ELR (cell line): ENCODE results near the gene NDUFB7.
"Not testable (repeated sequence)": the region's sequence is repeated elsewhere in the genome, so short reads cannot be mapped to it uniquely, and the experiment has no call there.

Experiments used
- DNase-seq: peaks from one replicate; pipeline ENCODE4 v3.0.0-alpha.2; 2015; ENCODE audit warnings: low read depth

The NDUFB7 gene

DNA sequence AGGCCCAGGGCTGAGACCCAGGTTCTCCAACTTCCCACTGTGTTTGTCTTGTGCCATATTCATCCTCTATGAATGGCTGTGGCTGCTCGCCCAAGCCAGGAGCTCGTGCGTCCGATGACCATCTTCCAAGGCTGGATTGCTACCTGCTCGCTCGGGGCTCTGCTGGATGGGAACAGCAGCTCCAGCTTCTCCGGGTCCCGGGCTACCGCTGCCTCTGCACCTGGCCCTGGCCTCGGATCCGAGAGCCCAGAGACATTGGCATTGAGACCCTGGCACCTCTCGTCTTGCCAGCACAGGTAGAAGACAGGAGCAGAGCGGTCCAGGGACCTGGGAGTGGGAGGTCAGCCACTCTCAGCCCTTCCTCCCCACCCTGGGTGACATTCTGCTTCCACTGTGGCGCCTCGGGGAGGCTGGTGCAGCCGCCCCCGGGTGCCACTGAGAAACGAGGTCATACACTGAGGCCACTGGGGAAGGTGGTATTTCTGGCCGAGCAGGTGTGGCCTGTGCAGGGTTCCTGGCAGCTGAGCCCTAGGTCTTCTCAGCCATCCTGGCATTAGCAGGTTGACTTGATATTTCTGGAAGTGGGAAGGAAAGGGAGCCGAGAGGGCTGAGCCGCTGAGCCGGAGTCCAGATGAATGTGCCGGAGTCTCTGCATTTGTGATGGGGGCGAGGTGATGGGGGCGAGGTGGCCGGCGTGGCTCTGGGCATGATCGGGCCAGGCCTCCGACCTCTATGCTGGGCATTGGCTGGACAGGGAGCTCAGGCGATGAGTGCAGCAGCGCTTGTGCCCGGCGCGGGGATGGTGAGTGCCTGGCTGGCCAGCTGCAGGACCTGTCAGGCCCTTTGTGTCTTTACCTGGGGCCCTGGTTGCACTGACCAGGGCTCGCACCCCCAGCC, 18.6 kb downstream of the NDUFB7 start:
- no peak for DNase-seq

DNA sequence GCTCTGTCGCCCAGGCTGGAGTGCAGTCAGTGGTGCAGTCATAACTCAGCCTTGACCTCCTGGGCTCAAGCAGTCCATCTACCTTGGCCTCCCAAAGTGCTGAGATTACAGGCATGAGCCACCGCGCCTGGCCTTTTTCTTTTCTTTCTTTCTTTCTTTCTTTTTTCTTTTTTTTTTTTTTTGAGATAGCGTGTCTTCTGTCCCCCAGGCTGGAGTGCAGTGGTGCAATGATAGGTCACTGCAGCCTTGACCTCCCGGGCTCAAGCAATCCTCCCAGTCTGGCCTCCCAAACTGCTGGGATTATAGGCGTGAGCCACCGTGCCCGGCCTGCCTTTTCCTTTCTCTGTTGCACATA, 19.9 kb downstream of the NDUFB7 start:
- DNase-seq = not testable (repeated sequence)

DNA sequence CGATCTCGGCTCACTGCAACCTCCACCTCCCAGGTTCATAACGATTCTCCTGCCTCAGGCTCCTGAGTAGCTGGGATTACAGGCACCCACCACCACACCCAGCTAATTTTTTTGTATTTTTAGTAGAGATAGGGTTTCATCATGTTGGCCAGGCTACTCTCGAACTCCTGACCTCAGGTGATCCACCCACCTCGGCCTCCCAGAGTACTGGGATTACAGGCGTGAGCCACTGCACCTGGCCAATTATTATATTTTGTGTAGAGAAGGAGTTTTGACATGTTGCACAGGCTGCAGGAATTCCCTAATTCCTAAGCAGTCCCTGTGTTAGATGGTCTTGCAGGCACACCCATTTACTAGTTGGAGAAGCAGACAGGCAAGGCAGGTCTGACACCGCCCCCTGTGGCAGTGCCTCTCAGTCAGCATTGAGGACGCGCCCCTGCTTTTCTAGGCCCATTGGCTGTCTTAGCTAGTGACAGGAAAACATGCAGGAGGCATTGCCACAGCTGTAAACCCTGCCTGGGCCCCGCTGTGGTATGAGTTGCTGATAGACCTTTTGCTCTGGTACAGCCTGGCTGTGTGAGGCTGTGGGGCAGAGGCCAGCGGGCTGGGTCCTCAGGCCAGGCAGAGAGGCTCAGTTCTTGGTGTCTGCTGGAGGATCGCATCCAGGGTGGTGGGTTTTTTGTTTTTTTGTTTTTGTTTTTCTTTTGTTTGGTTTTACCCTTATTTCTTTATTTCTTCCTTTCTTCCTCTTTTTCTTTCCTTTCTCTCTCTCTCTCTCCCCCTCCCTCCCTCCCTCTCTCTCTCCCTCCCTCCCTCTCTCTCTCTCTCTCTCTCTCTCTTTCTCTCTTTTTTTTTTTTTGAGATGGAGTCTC, 20.5 kb downstream of the NDUFB7 start:
- DNase-seq = peak; percentile 43

GRCh38 chr19:14550201-14550754, 21.6 kb downstream of the NDUFB7 start:
- no peak for DNase-seq

DNA sequence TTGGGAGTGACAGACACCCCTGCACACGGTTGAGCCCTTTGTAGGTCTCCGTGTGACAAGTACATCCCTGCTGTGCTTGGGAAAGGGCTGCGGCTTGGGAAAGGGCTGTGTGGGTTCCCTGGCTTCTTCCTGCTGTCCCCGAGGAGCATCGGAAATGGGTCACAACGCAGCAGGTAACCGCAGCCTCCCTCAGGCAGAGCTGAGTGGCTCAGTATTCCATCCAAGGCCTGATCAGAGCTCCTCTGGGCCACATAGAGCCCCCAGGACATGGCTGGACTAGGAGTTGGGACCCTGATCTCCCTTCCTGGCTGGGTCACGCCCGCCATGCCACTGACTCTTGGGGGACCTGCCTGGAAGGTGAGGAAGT, 26.2 kb downstream of the NDUFB7 start:
- DNase-seq = no peak

GRCh38 chr19:14544977-14545715, 26.7 kb downstream of the NDUFB7 start:
- DNase-seq = no peak

DNA sequence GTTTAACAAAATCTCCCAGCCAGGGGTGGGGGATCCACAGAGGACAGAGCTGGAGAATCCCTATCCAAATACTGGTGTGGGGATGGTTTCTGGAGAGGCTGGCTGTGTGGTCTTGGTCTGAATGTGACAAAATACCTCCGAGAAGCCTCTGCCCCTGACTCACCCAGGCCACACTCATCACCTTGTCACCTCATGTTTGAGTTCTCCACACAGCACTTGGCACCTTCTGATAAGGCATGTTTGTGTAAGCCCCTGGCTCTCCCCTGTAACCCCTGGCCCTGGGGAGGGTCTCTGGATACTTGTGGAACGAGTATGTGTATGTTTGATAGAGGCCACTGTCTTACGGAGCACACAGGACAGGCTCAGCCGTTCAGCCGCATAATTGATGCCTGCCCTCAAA, 27.8 kb downstream of the NDUFB7 start:
- DNase-seq = no peak

- peak; percentile 43 for DNase-seq
These were observed 29.0 kb downstream of the NDUFB7 start for GRCh38 chr19:14542711-14543328.

- DNase-seq = not testable (repeated sequence)
These were observed 29.9 kb downstream of the NDUFB7 start for GRCh38 chr19:14541979-14542378.

DNA sequence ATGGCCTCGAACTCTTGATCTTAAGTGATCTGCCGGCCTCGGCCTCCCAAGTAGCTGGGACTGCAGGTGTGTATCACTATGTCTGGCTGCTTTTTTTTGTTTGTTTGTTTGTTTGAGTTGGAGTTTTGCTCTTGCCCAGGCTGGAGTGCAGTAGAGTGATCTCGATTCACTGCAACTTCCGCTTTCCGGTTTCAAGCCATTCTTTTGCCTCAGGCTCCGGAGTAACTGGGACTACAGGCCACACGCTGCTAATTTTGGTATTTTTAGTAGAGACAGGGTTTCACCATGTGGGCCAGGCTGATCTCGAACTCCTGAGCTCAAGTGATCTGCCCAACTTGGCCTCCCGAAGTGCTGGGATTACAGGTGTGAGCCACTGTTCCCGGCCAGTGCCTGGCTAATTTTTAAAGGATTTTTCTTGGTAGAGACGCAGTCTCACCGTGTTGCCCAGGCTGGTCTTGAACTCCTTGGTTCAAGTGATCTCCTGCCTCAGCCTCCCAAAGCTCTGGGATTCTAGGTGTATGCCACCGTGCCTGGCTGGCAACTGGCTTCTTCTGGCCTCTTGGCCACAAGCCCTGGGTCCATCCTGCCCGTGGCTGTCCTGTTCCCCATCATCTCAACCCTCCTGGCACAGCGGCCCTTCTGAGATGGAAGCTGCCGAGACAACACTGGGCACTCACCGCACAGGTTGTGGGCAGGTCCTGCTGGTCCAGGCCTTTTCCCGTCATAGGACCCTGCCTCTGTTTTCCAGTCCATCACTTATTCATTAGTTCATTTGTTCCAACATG, 30.9 kb downstream of the NDUFB7 start:
- DNase-seq = no peak

DNA sequence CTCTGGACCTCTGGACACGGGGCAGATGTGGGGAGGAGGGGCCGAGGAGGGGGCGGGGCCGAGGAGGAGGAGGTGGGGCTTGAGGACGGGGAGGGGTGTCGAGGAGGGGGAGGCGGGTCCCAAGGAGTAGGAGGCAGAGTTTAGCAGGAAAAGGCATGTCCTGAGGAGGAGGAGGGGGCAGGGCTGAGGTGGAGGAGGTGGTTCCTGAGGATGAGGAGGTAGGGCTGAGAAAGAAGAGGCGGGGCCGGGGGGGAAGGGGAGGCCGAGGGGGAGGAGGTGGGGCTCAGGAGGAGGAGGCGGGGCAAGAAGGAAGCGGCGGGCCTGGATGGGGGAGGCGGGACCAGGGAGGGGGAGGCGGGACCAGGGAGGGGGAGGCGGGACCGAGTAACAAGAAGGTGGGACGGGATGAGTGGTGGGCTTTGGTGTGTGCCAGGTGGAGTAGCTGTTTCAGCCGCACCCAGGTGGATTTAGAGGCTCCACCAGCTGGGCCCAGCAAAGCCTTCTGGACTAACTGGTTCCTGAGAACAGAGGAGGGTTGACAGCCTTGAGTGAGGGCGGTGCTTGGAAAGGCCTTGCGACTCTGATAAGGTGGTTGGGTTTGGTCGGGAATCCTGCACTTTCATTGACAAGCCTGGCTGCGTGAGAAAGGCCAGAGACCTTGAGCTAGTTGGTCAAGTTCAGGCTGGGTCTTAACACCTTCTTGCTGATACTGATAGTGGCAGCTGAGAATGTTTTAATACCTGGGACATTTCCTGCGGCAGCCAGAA, 34.8 kb downstream of the NDUFB7 start:
- peak; percentile 55 for DNase-seq

DNA sequence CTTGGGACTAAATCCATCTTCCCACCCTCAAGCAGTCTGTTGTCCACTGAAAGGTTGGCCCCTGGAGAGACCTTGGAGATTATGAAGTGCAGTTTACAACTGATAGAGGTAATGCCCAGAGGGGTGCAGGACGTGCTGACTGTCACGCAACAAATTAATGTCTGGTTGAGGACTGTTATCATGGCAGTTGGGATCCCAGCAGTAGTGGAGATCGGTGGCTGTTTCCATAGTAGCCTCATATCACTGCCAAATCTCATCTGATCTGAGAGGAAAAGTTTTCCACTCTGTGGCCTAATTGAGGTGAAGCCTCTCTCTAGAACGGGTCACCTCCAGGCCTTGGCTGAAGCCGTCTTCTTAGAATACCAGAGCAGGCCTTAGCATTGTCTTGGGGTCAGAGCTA, 38.4 kb downstream of the NDUFB7 start:
- no peak for DNase-seq

DNA sequence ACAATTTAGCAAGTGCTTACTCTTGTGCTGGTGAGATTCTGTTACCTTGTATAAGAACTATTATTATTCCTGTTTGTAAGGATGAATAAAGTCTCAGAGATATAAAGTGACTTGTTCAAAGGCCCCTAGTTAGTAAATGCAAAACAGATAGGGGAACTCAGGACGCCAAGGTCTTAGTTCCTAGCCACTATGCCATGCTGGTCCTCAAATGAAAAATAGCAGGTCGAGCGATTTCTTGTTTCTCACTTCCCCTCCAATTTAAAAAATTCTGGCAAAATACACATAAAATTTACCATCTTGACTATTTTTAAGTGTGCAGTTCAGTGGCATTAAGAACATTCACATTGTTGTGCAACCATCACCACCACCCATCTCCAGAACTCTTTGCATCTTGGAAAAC, 41.4 kb downstream of the NDUFB7 start:
- DNase-seq = no peak

DNA sequence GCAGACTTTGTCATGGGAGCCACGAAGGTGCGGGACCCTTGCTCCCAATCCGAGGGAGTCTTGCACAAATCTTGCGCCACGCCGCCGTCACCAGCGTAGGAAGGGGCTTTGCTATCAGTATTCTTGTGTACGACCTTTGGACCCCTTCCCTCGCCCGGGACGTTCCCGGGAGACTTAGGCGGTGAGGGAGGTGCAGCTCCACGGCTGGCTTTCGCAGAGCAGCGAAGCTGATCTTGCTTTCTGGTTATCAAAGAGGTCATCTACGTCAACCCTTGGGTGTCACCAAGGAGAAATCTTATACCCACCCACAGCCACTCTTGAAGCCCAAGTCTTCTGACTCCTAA, 41.9 kb downstream of the NDUFB7 start:
- DNase-seq = peak; percentile 23

DNA sequence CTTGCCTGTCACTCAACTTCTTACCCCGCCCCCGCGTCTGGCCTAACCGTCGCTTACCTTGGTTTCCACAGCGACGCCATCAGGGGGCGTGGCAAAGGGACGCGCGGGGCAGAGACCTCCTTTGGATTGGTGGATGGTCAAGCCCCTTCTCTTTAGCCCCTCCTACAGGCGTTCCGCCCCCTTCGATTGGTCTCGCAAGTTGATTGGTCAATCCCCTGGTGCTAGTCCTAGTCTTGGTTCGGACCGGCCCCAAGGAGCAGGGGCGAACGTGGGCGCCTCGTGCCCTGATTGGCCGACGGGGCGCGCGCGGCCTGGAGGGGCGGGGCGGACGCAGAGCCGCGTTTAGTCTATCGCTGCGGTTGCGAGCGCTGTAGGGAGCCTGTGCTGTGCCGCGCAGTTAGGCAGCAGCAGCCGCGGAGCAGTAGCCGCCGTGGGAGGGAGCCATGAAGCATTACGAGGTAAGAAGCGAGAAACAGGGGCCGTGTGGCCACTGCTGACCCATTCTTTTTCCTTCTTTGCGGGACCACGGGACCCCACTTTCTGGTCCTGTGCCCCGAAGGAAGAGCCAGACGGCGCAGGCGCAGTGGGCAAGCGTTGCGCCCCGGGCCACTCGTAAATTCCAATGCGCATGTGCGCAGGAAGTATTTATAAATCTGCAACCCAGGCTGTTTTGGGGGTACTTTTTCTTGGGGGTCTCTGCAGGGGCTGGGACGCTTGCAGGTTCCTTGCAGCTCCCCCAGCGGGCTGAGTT, 42.4 kb downstream of the NDUFB7 start, which contains the start of gene TECR:
TSS of gene TECR (plus strand) at position 341 of the 751 bp plus-strand sequence. CDS start at position 444, 103 bp downstream.
- peak; percentile 100 for DNase-seq

DNA sequence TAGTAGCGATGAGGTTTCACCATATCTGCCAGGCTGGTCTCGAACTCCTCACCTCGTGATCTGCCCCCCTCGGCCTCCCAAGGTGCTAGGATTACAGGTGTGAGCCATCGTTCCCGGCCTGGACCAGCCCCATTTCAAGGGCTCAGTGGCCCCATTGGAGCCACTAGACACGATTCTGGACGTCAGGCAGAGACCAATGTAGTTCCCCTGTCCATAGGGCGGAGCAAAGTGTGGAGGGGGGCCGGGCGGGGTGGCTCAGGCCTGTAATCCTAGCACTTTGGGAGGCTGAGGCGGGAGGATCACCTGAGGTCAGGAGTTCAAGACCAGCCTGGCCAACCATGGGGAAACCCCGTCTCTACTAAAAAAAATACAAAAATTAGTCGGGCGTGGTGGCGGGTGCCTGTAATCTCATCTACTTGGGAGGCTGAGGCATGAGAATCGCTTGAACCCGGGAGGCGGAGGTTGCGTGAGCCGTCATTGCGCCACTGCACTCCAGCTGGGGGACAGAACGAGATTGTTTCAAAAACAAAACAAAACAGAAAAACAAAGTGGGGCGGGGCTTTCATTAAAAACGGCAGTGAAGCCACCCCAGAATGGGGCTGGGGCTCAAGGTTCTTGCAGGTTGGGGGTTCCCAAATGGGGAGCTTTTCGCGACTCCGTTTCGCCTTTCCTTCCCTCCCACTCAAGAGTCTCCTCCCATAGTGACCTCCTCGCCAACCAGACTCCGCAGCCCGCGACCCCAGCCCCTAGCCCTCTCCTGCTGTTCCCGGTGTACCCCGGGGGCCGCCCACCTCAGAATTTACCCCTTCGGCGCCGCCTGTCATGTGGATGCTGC, 43.2 kb downstream of the NDUFB7 start:
- no peak for DNase-seq

GRCh38 chr19:14526423-14526822, 45.4 kb downstream of the NDUFB7 start:
- no peak for DNase-seq

DNA sequence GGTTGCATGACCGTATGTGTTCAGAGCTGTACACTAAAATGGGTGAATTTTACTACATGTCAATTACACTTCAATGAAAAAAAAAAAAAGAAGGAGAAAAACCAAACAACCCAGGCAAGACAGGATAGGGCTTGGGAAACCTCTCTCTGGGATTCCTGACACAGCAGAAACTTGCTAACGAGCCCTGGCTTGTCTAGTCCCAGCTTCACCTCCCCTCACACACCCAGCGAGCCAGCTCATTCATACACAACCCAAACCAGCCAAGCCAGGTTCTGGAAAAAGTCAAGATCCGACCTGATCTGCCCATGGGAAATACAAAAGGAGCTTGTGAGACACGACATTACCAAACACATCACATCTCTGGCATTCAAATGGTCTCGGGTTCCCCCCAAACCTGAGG, 46.1 kb downstream of the NDUFB7 start:
- no peak for DNase-seq
